GM23338 (cell line): ENCODE measurements around the gene ANXA7. TPM values are rescaled to one million over a fixed set of nuclear protein-coding genes. Genes with fewer than 3 reads are reported as not detected.

ENCODE experiments used
- ATAC-seq: fragments of 200-7000 bp; cut with Tn5 transposase; 3 replicates; pipeline ENCODE4 v1.9.1; 2020
- DNase-seq: peaks from one replicate; pipeline ENCODE4 v3.0.0-alpha.2; 2015; ENCODE audit warnings: low spot score
- H2AFZ ChIP-seq: fragments of 200-600 bp; sonication (generic); 2 replicates; pipeline ENCODE4 v1.8.0; 2016; ENCODE audit warnings: antibody characterized with exemption, mild to moderate bottlenecking, moderate library complexity
- H3F3A ChIP-seq: fragments of 200-600 bp; sonication (generic); replicated peaks from 2 replicates; pipeline ENCODE4 v1.8.0; 2017; ENCODE audit warnings: antibody characterized with exemption, mixed run types, low read depth
- H3K27ac ChIP-seq: fragments of 200-600 bp; sonication (generic); 2 replicates; pipeline ENCODE4 v1.6.1; 2016; ENCODE audit warnings: low read depth
- H3K27me3 ChIP-seq: fragments of 200-600 bp; sonication (generic); 2 replicates; pipeline ENCODE4 v1.8.0; 2016; ENCODE audit warnings: mild to moderate bottlenecking, mixed run types, moderate library complexity; ENCODE audit not compliant: insufficient read depth
- H3K36me3 ChIP-seq: fragments of 200-600 bp; sonication (generic); 2 replicates; pipeline ENCODE4 v1.8.0; 2016; ENCODE audit warnings: mild to moderate bottlenecking; ENCODE audit not compliant: insufficient read depth
- H3K4me1 ChIP-seq: fragments of 200-600 bp; sonication (generic); 2 replicates; pipeline ENCODE4 v1.8.0; 2016; ENCODE audit warnings: mild to moderate bottlenecking, moderate library complexity; ENCODE audit not compliant: insufficient read depth
- H3K4me2 ChIP-seq: fragments of 200-600 bp; sonication (generic); 2 replicates; pipeline ENCODE4 v1.7.1; 2017; ENCODE audit warnings: mixed run types
- H3K4me3 ChIP-seq: fragments of 200-600 bp; sonication (generic); 2 replicates; pipeline ENCODE4 v1.6.1; 2016; ENCODE audit warnings: mixed run types
- H3K79me2 ChIP-seq: fragments of 200-600 bp; sonication (generic); replicated peaks from 2 replicates; pipeline ENCODE4 v1.8.0; 2017; ENCODE audit warnings: mild to moderate bottlenecking; ENCODE audit not compliant: insufficient read depth
- H3K9me2 ChIP-seq: fragments of 200-600 bp; sonication (generic); 2 replicates; pipeline ENCODE4 v1.8.0; 2017; ENCODE audit not compliant: insufficient read depth
- H4K20me1 ChIP-seq: fragments of 200-600 bp; sonication (generic); replicated peaks from 2 replicates; pipeline ENCODE4 v1.8.0; 2017; ENCODE audit warnings: mild to moderate bottlenecking; ENCODE audit not compliant: insufficient read depth
- H3K27ac Mint-ChIP-seq: 2 replicates; pipeline ENCODE4 v1.8.0; 2020; ENCODE audit warnings: inconsistent platforms, mild to moderate bottlenecking, moderate library complexity, mixed read lengths
- H3K27me3 Mint-ChIP-seq: 3 replicates; pipeline ENCODE4 v1.8.0; 2022; ENCODE audit warnings: low read depth, mild to moderate bottlenecking, moderate library complexity, mixed read lengths, inconsistent platforms; ENCODE audit not compliant: insufficient read depth, poor library complexity
- H3K36me3 Mint-ChIP-seq: 3 replicates; pipeline ENCODE4 v1.8.0; 2021; ENCODE audit warnings: low read depth, mild to moderate bottlenecking, inconsistent platforms, moderate library complexity, mixed read lengths
- H3K4me1 Mint-ChIP-seq: 3 replicates; pipeline ENCODE4 v1.8.0; 2020; ENCODE audit warnings: mild to moderate bottlenecking, inconsistent platforms, mixed read lengths
- H3K4me3 Mint-ChIP-seq: 3 replicates; pipeline ENCODE4 v1.8.0; 2021; ENCODE audit warnings: moderate library complexity, mild to moderate bottlenecking, inconsistent platforms, mixed read lengths
- H3K9me3 Mint-ChIP-seq: 3 replicates; pipeline ENCODE4 v1.8.0; 2020; ENCODE audit warnings: moderate library complexity, mild to moderate bottlenecking, inconsistent platforms, mixed read lengths
- CREB1 ChIP-seq: fragments of 250-450 bp; sonication (Bioruptor Pico); IDR thresholded peaks from 2 replicates; pipeline ENCODE4 v1.5.0; 2020; ENCODE audit warnings: low read depth, mild to moderate bottlenecking, moderate library complexity
- EZH2 ChIP-seq: fragments of 200-600 bp; sonication (generic); IDR thresholded peaks from one replicate; pipeline ENCODE4 v1.8.0; 2017; ENCODE audit warnings: antibody characterized with exemption, mild to moderate bottlenecking, low read depth; ENCODE audit not compliant: unreplicated experiment
- EZH2phosphoT487 ChIP-seq: fragments of 200-600 bp; sonication (generic); IDR thresholded peaks from one replicate; pipeline ENCODE4 v1.8.1; 2018; ENCODE audit warnings: antibody characterized with exemption; ENCODE audit not compliant: unreplicated experiment
- JUNB ChIP-seq: IDR thresholded peaks from one replicate; pipeline ENCODE4 v1.6.1; 2016; ENCODE audit warnings: antibody characterized with exemption; ENCODE audit not compliant: unreplicated experiment
- NANOG ChIP-seq: IDR thresholded peaks from 2 replicates; pipeline ENCODE4 v1.6.1; 2016; ENCODE audit warnings: antibody characterized with exemption, borderline replicate concordance
- POLR2AphosphoS5 ChIP-seq: IDR thresholded peaks from 2 replicates; pipeline ENCODE4 v1.6.1; 2016; ENCODE audit warnings: antibody characterized with exemption, low read depth
- STAT1 ChIP-seq: IDR thresholded peaks from one replicate; pipeline ENCODE4 v1.6.1; 2016; ENCODE audit warnings: antibody characterized with exemption; ENCODE audit not compliant: unreplicated experiment
- ZNF114 ChIP-seq: fragments of 250-450 bp; sonication (Bioruptor Pico); IDR thresholded peaks from 2 replicates; pipeline ENCODE4 v1.5.0; 2020; ENCODE audit warnings: mild to moderate bottlenecking, moderate library complexity
- ZNF331 ChIP-seq: fragments of 250-450 bp; sonication (Bioruptor Pico); IDR thresholded peaks from 2 replicates; pipeline ENCODE4 v1.5.0; 2020; ENCODE audit warnings: low read depth, mild to moderate bottlenecking, moderate library complexity
- polyA plus RNA-seq: library from polyadenylated mRNA; unstranded; fragments of >200 nt; fragmentation: Nextera tagmentation; extraction: Ambion mirVana; gene quantifications from 2 replicates; pipeline ENCODE4 v1.2.1, GENCODE V29; 2016
- total RNA-seq: library from RNA; depleted of rRNA; stranded (reverse); fragments of >200 nt; shearing (Covaris generic); gene quantifications from 2 replicates; pipeline ENCODE4 v1.2.3, GENCODE V29; 2014
- TF ChIP-seq, protein P1 (sequence below): IDR thresholded peaks from one replicate; pipeline ENCODE4 v1.6.1; 2018; ENCODE audit warnings: antibody characterized with exemption; ENCODE audit not compliant: unreplicated experiment
- TF ChIP-seq, protein P2 (sequence below): IDR thresholded peaks from 2 replicates; pipeline ENCODE4 v1.6.1; 2016; ENCODE audit warnings: antibody characterized with exemption
- TF ChIP-seq, protein P3 (sequence below): fragments of 250-450 bp; sonication (Bioruptor Pico); IDR thresholded peaks from 2 replicates; pipeline ENCODE4 v1.5.0; 2020; ENCODE audit warnings: mild to moderate bottlenecking, moderate library complexity
- TF ChIP-seq, protein P4 (sequence below), 2 experiments: fragments of 200-600 bp in 1 of 2; sonication (generic) in 1 of 2; conservative IDR thresholded peaks; 2 replicates each; pipeline versions ENCODE4 v1.5.1 to v1.6.1; 2016 to 2017; ENCODE audit warnings: antibody characterized with exemption in 2 of 2, low read depth in 2 of 2, mild to moderate bottlenecking in 2 of 2, moderate library complexity in 1 of 2

Gene ANXA7
- total and polyA plus RNA-seq, 2 experiments from 2014 or later, result 63.7 to 80.1 TPM

DNA sequence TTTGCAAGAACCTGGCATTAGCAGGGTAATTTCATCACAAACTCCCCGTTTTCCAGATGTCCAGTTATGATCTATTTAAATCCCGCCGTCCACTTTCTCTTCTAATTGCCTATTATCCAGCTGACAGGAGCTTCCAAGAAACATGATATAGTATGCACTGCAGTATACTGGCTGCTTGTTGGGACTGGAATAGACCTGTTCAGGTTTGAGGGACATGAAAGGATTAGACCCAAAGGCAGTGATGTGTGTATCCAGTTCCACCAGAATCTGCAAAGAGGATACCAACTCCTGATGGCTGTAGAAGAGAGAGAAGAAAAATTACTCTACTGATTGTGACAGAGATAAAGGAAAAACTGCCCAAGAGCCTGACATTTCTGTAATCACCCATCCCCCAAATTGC is 10.6 kb upstream of the ANXA7 start:
- H3K79me2 ChIP-seq, result no peaks in the 10 kb centered on the region
- H2AFZ ChIP-seq, result no peak overlapping the region
- no peaks in the 10 kb centered on the region for H3K27me3 ChIP-seq
- TF ChIP-seq JUNB (no peak), POLR2AphosphoS5 (no peak), ZNF331 (no peak), NANOG (no peak), EZH2 (no peak), ZNF114 (CRISPR knock-in tag) (no peak), CREB1 (CRISPR knock-in tag) (no peak), EZH2phosphoT487 (no peak), STAT1 (no peak)
- TF ChIP-seq, protein P1, sequence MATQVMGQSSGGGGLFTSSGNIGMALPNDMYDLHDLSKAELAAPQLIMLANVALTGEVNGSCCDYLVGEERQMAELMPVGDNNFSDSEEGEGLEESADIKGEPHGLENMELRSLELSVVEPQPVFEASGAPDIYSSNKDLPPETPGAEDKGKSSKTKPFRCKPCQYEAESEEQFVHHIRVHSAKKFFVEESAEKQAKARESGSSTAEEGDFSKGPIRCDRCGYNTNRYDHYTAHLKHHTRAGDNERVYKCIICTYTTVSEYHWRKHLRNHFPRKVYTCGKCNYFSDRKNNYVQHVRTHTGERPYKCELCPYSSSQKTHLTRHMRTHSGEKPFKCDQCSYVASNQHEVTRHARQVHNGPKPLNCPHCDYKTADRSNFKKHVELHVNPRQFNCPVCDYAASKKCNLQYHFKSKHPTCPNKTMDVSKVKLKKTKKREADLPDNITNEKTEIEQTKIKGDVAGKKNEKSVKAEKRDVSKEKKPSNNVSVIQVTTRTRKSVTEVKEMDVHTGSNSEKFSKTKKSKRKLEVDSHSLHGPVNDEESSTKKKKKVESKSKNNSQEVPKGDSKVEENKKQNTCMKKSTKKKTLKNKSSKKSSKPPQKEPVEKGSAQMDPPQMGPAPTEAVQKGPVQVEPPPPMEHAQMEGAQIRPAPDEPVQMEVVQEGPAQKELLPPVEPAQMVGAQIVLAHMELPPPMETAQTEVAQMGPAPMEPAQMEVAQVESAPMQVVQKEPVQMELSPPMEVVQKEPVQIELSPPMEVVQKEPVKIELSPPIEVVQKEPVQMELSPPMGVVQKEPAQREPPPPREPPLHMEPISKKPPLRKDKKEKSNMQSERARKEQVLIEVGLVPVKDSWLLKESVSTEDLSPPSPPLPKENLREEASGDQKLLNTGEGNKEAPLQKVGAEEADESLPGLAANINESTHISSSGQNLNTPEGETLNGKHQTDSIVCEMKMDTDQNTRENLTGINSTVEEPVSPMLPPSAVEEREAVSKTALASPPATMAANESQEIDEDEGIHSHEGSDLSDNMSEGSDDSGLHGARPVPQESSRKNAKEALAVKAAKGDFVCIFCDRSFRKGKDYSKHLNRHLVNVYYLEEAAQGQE, result no peak
- TF ChIP-seq, protein P2, sequence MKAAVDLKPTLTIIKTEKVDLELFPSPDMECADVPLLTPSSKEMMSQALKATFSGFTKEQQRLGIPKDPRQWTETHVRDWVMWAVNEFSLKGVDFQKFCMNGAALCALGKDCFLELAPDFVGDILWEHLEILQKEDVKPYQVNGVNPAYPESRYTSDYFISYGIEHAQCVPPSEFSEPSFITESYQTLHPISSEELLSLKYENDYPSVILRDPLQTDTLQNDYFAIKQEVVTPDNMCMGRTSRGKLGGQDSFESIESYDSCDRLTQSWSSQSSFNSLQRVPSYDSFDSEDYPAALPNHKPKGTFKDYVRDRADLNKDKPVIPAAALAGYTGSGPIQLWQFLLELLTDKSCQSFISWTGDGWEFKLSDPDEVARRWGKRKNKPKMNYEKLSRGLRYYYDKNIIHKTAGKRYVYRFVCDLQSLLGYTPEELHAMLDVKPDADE, result no peak
- TF ChIP-seq, protein P3, sequence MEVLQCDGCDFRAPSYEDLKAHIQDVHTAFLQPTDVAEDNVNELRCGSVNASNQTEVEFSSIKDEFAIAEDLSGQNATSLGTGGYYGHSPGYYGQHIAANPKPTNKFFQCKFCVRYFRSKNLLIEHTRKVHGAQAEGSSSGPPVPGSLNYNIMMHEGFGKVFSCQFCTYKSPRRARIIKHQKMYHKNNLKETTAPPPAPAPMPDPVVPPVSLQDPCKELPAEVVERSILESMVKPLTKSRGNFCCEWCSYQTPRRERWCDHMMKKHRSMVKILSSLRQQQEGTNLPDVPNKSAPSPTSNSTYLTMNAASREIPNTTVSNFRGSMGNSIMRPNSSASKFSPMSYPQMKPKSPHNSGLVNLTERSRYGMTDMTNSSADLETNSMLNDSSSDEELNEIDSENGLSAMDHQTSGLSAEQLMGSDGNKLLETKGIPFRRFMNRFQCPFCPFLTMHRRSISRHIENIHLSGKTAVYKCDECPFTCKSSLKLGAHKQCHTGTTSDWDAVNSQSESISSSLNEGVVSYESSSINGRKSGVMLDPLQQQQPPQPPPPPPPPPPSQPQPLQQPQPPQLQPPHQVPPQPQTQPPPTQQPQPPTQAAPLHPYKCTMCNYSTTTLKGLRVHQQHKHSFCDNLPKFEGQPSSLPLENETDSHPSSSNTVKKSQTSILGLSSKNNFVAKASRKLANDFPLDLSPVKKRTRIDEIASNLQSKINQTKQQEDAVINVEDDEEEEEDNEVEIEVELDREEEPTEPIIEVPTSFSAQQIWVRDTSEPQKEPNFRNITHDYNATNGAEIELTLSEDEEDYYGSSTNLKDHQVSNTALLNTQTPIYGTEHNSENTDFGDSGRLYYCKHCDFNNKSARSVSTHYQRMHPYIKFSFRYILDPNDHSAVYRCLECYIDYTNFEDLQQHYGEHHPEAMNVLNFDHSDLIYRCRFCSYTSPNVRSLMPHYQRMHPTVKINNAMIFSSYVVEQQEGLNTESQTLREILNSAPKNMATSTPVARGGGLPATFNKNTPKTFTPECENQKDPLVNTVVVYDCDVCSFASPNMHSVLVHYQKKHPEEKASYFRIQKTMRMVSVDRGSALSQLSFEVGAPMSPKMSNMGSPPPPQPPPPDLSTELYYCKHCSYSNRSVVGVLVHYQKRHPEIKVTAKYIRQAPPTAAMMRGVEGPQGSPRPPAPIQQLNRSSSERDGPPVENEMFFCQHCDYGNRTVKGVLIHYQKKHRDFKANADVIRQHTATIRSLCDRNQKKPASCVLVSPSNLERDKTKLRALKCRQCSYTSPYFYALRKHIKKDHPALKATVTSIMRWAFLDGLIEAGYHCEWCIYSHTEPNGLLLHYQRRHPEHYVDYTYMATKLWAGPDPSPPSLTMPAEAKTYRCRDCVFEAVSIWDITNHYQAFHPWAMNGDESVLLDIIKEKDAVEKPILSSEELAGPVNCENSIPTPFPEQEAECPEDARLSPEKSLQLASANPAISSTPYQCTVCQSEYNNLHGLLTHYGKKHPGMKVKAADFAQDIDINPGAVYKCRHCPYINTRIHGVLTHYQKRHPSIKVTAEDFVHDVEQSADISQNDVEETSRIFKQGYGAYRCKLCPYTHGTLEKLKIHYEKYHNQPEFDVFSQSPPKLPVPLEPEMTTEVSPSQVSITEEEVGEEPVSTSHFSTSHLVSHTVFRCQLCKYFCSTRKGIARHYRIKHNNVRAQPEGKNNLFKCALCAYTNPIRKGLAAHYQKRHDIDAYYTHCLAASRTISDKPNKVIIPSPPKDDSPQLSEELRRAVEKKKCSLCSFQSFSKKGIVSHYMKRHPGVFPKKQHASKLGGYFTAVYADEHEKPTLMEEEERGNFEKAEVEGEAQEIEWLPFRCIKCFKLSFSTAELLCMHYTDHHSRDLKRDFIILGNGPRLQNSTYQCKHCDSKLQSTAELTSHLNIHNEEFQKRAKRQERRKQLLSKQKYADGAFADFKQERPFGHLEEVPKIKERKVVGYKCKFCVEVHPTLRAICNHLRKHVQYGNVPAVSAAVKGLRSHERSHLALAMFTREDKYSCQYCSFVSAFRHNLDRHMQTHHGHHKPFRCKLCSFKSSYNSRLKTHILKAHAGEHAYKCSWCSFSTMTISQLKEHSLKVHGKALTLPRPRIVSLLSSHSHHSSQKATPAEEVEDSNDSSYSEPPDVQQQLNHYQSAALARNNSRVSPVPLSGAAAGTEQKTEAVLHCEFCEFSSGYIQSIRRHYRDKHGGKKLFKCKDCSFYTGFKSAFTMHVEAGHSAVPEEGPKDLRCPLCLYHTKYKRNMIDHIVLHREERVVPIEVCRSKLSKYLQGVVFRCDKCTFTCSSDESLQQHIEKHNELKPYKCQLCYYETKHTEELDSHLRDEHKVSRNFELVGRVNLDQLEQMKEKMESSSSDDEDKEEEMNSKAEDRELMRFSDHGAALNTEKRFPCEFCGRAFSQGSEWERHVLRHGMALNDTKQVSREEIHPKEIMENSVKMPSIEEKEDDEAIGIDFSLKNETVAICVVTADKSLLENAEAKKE, result no peak
- TF ChIP-seq, protein P4, sequence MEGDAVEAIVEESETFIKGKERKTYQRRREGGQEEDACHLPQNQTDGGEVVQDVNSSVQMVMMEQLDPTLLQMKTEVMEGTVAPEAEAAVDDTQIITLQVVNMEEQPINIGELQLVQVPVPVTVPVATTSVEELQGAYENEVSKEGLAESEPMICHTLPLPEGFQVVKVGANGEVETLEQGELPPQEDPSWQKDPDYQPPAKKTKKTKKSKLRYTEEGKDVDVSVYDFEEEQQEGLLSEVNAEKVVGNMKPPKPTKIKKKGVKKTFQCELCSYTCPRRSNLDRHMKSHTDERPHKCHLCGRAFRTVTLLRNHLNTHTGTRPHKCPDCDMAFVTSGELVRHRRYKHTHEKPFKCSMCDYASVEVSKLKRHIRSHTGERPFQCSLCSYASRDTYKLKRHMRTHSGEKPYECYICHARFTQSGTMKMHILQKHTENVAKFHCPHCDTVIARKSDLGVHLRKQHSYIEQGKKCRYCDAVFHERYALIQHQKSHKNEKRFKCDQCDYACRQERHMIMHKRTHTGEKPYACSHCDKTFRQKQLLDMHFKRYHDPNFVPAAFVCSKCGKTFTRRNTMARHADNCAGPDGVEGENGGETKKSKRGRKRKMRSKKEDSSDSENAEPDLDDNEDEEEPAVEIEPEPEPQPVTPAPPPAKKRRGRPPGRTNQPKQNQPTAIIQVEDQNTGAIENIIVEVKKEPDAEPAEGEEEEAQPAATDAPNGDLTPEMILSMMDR (conservative IDR thresholded peaks at IDR 0.05; ENCODE audit: low read depth in 2 of 2), result no peak
- H3K4me1 Mint-ChIP-seq, result no peaks in the 10 kb centered on the region
- no peaks in the 10 kb centered on the region for H3K9me2 ChIP-seq
- ATAC-seq (no peak), DNase-seq (no peak)
- no peak overlapping the region for H3K27ac ChIP-seq
- H3K4me1 ChIP-seq, result no peaks in the 10 kb centered on the region
- H4K20me1 ChIP-seq, result no peaks in the 10 kb centered on the region
- no peaks in the 10 kb centered on the region for H3F3A ChIP-seq
- peaks cover 7% of the 10 kb centered on the region; the same call in 1 of the 2 replicates for H3K36me3 ChIP-seq
- H3K4me3 ChIP-seq, result no peak overlapping the region
- no peaks in the 10 kb centered on the region for H3K27me3 Mint-ChIP-seq
- H3K9me3 Mint-ChIP-seq, result no peaks in the 10 kb centered on the region
- H3K36me3 Mint-ChIP-seq, result peaks cover 9% of the 10 kb centered on the region
- no peak overlapping the region for H3K27ac Mint-ChIP-seq
- H3K4me3 Mint-ChIP-seq, result no peak overlapping the region
- no peak overlapping the region for H3K4me2 ChIP-seq
